NCI-H1105 treated with DMSO at 0.1 percent for 48 hours (cell line): Measurements from ENCODE around the gene DPYSL4.

Experiments
- DNase-seq: peaks from one replicate; lab custom pipeline; 2025; lab: John Stamatoyannopoulos, UW

DPYSL4 gene

DNA sequence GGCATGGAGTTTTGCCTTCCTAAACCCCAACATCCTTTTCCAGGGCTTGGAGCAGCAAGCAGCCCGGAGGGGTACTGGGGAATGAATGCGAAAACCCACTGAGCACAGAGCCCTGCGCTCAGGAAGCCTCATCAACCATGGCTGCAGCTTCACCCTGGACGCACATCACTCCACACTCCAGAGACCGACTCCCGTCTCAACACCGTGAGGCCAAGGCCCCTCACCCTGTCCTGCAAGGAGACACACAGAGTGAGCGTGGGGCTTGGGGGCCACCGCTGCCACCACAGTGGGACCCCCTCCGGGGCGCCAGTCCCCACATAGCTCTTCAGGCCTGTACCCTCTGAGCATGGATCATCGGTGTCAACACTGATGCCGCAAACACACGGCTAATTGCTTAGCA, 41.9 kb downstream of the DPYSL4 start:
- no peak for DNase-seq

DNA sequence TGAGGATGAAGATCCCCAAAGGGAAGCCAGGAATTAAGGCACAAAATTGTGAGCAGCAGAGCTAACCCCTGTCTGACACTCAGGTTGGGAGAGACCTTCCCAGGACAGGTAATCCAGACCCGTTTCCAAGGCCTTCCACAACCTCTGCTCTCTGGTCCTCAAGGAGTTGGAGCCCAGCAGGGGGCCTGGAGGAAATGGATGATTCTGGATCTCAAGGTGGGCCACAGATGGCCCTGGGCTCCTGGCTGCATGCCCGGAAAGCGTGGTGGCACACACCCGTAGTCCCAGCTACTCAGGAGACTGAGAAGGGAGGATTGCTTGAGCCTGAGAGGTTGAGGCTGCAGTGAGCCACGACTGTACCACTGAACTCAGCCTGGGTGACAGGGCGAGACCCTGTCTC, 42.3 kb downstream of the DPYSL4 start:
- no peak for DNase-seq

DNA sequence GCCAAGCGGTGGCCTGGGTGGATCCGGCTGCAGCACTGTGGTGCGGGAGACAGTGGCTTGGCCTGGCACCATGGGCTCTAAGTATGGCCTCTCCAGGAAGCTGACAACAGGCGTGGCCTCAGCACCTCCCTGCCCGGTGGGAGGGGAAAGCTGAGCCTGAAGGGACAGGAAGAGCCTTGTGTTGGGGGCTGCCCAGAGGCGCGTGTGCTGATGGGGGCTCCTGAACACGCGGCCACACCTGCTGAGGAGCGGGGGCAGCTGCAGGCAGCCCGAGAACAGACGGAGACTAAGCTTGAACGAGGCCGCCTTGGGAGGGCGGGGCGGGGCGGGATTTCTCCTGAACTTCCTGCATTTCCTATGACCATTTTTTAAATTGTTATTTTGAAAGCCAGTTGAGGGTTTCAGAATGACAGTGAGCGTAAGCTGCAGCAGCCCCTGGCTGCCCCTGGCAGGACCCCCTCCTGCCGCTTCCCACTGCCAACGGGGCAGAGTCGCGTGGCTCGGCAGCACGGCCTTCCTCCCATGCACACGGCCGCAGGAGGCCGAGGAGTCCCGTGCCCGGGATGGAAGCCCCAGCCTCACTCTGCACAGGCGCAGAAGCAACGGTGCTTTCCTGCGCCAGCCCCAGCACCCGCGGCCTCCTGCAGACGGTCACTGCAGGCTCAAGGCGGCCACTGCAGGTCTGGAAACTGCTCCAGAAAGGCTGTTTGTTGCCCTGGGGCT, 43.2 kb downstream of the DPYSL4 start:
- no peak for DNase-seq

DNA sequence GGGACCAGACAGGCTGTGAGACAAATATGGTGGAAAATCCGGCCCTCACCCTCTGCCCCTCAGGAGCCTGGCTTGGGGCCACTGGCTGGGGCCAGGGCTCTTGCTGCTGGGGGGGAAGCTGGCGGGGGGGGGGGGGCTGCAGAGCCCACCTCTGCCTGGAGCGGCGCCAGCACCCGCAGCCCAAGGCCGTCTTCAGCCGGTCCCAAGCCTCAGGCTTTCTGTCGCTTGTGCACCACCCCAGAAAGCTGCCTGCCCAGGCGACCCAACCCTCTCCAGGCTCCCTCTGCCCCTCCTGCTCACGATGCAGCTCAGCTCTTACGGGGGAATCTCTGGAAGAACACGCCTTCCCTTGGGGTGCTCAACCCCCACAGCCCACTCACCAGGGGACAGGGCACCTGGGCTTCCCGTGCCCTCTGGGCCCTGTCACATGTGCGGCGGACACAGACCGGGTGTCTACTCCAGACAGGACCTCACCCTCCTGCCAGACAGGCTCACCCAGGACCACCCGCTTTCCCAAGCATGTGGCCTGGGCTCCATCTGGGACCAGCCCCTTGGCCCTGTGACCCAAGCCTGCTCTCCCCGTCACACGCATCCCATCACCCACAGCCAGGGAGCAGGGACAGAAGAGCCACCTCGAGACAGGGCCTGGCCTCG, 43.9 kb downstream of the DPYSL4 start:
- DNase-seq: no peak

DNA sequence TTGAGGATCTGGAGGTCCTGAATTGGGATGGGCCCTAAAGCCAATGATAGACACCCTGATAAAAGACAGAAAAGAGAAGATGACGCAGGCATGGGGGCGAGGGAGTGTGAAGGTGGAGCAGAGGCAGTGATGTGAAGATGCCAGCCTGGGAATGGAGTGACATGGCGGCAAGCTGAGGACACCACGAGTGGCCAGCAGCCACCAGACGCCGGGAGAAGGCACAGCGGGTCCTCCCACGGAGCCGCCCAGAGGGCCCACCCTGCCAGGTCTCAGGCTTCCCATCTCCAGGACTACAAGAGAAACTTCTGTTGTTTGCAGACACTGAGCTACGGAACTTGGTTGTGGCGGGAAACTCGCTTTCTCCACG, 44.9 kb downstream of the DPYSL4 start:
- no peak for DNase-seq

DNA sequence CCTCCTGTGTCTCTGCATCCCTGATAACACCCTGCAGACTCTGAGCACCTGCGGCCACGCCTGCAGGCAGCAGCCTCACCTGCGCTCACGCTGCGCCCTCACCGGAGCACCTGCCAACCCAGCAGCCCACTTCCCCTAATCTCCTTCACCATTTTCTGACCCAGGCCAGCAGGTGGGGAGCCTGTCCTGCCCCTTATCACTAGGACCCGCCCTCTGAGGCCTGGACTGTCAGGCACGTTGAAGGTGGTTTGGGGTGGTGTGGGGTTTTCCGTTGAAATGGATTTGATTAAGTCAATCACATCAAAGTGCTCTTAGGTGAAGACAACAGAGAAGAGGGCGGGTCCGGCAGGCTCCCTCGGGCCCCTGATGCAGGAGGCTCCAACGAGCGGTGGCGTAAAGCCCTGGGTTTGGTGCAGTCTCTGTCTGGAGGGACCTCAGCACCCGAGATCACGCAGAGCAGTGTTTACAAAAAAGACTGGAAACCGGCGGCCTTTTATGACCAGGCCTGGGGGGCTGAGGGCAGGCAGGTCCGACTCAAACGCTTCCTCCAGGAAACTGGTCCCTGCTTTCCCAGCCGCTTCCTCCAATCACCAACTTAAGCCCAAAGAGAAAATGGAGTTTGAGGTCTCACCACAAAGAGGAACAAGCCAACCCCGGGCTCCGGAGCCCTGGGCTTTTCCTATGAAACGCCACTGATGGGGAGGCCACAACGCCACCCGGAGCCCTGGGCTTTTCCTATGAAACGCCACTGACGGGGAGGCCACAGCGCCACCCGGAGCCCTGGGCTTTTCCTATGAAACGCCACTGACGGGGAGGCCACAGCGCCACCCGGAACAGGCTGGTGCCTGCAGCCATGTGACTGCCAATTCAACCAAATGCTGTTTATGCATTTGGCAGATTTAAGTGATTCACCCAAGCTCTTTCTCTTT, 45.5 kb downstream of the DPYSL4 start:
- DNase-seq: no peak

DNA sequence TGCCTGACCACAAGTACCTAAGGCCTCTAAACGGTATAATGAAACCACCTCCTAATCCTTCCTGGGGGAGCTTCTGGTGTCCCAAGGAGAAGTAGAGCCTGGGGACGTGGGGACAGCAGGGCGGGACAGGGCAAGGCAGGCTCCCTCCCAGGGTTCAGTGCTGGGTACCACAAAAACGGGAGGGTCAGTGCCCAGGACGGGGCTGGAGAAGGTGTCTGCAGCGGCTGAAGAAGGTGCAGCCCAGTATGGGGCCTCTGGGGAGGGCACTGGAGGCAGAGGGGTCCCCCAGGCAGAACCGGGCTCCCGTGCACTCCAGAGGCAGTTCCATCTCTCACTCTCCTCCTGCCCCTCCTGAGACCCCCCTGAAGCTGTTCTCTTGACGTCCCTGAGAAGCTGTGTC, 46.2 kb downstream of the DPYSL4 start:
- DNase-seq: no peak

DNA sequence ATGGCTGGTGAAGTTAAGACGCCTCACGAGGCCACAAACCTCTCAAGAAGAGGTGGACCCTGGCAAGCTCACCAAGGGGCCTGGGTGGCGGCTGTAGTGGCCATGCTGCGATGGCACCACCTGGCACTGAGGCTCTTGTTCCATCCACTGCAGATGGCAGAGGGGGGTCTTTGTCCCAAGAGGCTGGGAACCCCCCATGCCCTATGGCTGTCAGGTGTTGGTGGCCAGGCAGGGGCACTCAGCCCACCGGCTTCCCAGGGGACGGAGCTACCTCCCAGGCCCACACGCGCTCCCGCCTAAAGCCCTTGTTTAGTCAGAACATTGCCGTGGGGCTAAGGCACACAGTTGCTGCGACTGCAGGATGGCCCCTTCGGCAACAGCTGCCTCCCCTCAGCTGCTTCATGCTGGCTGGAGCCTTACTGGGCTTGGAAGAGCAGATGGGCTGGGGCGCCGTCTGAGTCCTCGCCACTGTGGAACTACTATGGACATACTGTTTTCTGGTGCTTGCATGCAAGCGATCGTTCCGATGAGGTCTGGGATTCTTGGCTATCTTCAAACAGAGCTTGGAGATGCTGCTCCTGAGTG, 46.8 kb downstream of the DPYSL4 start:
- DNase-seq: no peak

DNA sequence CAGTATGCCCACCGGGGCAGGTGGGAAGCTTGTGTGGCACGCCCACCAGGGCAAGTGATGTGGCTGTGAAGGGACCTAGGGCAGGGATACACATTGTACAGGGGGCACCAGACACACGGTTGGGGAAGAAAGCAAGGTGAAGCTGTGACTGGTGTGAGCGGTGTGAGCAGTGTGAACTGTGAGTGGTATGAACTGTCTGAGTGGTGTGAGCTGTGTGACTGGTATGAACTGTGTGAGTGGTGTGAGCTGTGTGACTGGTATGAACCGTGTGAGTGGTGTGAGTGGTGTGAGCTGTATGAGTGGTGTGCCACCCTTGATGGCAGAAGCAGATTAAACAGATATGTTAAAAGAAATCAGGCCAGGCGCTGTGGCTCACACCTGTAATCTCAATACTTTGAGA, 48.1 kb downstream of the DPYSL4 start:
- DNase-seq: no peak

DNA sequence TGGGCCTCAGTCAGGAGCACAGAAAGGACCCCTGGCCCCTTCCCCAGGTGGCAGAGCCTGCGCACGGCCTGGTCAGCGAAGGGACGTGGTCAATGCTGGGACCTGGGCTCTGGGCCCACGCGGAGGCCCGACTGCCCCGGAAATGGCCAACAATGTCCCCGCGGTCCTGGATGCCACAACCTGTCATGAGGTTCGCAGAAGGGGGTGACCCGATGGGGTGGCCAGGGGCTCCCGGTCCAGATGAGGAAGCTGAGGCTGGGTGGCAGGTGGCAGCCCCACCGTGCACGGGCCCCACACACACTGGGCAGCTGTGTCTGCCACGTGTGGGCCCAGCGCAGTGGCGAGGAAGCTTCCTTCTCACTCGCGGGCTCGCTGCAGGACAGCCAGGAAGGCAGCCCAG, 49.4 kb downstream of the DPYSL4 start:
- no peak for DNase-seq

DNA sequence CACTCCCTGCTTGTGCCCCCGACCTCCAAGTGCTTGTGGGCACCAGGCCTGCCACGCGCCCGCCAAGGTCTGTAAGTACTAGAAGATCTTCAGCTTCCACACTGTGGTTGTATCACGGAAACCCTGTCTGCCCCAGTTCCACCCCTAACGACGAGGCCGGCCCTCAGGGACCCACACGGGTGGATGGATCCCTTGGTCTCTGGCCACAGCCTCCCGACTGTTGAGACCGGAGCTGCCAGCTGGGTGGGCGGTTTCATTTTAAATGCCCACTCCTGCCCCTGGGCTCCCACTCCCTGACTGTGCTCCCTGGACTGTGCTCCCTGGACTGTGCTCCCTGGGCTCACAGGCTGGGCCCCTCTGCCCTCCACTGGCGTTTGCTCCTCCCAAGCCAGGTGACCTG, 50.1 kb downstream of the DPYSL4 start:
- no peak for DNase-seq

DNA sequence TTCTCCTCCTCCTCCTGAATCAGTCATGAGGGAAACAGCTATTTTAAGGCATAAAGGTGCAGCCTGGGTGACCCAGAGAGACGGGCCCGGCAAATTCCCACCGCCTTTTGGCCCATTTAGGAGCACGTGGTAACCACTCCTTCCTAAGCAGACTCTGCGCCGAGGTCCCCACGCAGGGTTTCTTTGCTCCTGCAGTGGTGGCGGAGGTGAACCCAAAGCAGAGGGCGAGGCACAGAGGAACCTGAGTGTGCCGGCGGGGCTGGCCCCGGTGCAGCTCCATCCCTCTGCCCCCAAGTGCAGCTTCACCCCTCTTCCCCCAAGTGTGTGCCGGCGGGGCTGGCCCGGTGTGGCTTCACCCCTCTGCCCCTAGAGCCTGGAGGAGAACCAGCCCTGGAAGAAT, 50.6 kb downstream of the DPYSL4 start:
- no peak for DNase-seq

DNA sequence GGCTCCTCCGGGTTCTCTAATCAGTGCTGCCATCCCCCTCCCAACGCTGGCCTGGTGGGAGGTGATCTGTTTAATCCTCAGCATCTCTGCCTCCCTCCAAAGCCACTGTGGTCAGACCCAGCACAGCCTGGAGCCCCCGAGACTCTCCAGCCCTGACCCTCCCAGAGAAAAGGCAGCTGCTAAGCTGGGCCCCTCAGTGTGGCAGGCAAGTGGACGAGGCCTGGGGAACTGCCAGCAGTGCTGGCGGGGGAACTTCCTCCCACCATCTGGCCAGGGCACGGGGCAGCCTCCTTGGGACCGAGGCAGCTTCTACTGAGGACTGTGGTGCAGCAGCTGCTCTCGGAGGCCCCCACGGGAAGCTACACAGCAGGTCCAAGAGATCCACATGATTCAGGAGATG, 51.1 kb downstream of the DPYSL4 start:
- DNase-seq: no peak

DNA sequence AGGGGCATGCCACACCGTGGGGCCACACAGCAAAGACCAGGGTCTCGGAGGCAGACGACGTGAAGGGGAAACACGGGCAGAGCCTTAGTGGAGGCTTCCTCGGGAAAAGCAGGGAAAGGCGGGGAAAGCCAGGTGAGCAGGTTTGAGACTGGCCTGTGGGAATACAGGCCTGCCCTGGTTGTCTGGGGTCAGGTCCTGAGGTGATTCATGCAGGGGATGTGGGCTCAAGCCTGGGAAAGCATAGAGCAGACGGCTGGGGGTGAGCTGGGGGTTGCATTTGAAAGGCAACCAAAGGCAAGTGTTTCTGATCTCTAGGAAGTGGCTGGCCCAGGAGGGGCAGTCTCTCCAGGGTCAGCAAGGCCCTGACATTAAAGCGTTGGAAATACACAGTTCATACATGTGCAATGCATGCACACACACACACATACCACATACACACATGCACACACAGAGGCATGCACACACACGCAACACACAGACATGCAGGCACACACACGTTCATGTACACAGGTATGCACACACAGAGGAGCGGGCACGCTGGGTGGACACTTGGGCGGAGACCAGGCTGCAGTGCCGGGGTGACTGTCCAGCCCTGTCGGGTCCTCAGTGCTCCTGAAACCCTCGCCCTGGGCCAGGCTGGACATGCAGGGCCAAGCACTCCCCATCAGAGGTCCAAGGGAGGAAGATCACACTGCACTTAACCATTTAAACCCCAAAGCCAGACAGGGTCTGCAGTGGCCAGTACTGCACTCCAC, 51.8 kb downstream of the DPYSL4 start:
- DNase-seq: no peak

DNA sequence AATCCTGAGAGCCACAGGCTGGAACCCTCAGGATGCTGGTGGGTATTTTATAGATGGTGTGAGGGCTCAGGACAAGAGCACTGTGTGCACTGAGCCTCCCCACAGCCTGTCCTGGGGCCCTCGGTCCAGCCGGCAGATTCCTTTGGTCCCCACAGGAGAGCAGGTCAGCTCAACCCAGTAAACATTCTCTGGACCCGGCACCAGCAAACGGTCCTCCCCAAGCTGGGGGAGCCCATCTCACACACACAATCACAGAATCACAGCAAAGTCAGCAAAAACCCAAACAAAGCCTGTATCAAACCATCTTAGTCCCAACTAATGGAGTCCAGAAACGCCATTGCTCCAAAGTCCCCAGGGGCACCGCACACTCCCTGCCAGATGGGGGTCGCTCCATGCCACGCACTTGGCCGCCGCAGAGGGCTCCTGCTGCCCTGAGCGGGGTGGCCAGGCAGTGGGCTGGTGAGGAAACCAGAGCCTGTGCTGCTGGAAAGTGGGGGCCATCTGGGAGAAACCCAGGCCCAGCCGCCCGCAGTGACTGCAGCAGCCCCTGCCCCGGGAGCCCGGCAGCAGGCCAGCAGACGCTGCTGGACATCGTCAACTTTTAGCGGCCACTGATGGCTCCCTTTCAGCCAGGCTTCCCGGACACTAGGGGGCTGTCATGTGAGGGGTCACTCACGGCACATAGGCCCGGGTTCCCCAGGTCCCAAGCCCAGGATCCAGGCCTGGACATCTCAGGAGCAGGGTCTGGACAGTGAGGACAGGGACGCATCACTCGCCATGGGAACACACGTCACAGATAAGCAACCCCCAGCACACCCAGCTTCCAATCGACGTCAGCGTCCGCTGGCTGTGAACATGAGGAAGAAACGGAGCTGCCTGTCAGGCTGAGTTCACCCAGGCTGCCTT, 52.6 kb downstream of the DPYSL4 start:
- DNase-seq: no peak

DNA sequence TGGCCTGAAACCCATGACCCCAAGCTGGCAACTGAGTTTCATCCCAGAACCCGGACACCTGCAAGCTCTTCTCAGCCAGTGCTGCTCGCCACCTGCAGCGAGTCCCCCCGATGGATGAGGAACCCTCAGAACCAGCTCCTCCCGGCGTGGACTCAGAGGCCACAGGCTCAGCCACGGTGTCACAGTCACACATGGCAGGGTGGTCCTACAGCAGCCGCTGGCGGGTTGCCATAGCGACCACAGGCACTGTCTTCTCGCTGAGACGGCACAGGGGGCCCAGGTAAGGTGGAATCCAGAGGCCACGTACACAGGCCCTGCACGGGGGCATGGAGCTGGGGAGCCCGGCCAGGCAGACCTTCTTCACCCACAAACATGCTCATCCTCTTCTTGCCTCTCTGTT, 53.4 kb downstream of the DPYSL4 start:
- DNase-seq: no peak

DNA sequence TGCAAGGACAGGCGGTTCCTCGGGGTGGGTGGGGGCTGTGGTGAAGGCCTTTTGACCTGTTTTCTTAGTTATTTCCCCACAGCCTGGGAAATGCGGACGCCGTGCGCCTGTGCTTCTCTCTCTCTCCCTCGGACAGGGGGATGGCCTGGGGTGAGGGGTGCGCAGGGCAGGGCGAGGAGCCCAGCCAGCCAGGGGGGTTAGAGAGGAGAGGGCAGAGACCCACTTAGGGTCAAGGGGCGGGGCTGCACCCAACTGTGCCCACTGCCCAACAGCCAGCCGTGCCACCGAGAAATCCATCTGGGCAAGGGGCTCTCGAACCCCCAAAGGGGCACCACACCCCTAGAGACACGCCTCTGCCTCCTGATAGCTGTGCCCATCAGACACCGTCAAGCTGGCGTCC, 53.8 kb downstream of the DPYSL4 start:
- DNase-seq: no peak

DNA sequence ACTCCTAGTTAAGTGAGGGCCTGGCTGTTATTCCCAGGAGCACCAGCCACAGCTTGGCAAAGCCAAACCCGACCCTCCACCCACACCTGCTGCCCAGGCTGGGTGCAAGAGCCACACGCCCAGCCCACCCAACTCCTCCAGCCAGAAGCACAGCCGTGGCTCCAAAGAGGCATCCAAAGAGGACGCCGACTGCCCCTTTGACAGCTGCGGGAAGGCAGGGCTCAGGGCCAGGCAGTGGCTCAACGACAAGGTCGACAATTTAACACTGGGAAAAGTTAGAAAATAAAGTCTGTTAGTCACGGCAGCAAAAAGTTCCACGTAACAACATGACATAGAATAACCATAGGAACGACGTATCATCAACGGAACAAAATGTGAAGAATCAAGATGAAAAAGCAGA, 54.3 kb downstream of the DPYSL4 start:
- no peak for DNase-seq

DNA sequence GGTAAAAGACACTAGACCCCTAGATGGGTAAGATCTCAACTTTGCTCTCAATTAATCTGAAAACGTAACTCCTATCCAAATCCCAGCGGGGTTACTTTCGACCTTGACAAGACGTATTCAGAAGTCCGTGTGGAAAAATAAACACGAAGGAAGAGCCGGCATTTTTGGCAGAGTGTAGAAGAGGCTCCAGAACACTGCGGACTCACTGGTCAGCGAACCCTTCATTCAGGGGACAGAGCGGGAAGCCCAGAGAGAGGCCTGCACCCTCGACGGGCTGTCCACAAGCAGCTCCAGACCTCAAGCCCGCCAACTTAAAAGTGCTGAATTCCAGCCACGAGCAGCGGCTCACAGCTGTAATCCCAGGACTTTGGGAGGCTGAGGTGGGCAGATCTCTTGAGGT, 54.7 kb downstream of the DPYSL4 start:
- no peak for DNase-seq

DNA sequence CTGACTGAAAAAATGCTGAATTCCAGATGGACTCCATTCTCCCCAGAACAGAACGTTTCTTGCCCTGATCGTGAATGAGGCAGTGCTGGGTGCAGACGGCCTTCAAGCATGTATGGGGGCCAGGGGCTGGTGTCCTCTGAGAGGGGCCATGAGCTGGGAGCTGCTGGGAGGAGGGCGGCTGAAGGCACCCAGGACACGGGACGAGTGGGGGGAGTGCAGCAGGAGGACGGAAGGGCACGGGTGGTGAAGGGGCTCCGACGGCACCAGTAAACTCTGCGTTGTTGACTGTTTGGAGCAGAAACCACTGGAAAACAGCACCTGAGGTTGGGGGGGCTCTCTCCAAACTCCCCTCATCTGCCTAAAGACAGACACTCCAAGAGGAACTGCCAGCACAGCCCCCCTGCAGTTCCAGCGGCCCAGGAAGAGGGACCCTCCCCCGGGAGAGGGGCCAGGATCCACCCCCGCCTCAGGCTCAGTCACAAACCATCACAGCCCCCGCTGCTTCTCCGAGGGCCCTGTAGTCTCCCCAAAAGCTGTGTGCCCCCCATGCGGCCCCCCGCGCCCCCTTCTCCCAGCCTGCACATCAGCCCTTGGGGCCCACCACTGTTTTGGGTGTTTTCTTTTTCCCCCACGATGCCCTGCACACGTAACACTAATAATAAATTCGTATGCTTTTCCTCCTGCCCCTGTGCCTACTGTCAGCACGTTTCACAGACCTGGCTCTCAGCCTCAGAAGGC, 55.5 kb downstream of the DPYSL4 start:
- DNase-seq: no peak
